ENCODE results near the gene HPSE2. TPM values are rescaled to one million over a fixed set of nuclear protein-coding genes. Genes with fewer than 3 reads are reported as not detected.

The HPSE2 gene
- total and polyA plus RNA-seq, 2 of the 8 experiments (the other 6 are each of a cell fraction or from before 2014, with no cell fraction given) = 0.41 to 0.58 TPM

Small RNAs within 50 kb of the gene (microRNA-seq; reads per million reads assigned to microRNA genes)
- gene MIR4685 (ENCODE audit: borderline microRNAs expressed in 2 of 2, borderline number of aligned reads in 2 of 2, borderline replicate concordance in 1 of 2) = 0 to 0.81 reads per million in 2 experiments
- gene MIR6507 (ENCODE audit: borderline microRNAs expressed in 2 of 2, borderline number of aligned reads in 2 of 2, borderline replicate concordance in 1 of 2) = 0 reads per million in 2 experiments

Small RNAs within 50 kb of the gene (small RNA-seq; reads per million reads assigned to genes)
- gene MIR4685 (ENCODE audit: insufficient read depth) (not detected), gene MIR6507 (ENCODE audit: insufficient read depth) (not detected)

Other genes with a start within 250 kb of the HPSE2 start
- 0.57 and 0.74 TPM in 2 replicates for gene CNNM1, start 93.5 kb upstream of the HPSE2 start, total RNA-seq (2021; fragmentation: NEBNext Ultra II Directional; extraction: Animal tissue kit (Norgen Biotek cat#: 25700))
- gene CNNM1, start 93.5 kb upstream of the HPSE2 start, polyA plus RNA-seq (2011; rRNA removed) = 0.75 and 0.92 TPM in 2 replicates
- 45.6 and 47.0 TPM in 2 replicates for gene GOT1, start 194.8 kb upstream of the HPSE2 start, total RNA-seq (2021; fragmentation: NEBNext Ultra II Directional; extraction: Animal tissue kit (Norgen Biotek cat#: 25700))
- 16.7 and 22.3 TPM in 2 replicates for gene GOT1, start 194.8 kb upstream of the HPSE2 start, polyA plus RNA-seq (2011; rRNA removed)

Measured in H1 (cell line).